Stimulated activated CD4-positive, alpha-beta T cell treated with anti-CD3 and anti-CD28 coated beads, Interleukin-2, amount 100 ng/mL, for 4 hours (primary cell): ENCODE data around the gene NIT2.
"Not testable (repeated sequence)": the region's sequence is repeated elsewhere in the genome, so short reads cannot be mapped to it uniquely, and the experiment has no call there.

ENCODE experiments used
- DNase-seq: peaks from one replicate; pipeline ENCODE4 v3.0.0-alpha.2; 2020; ENCODE audit warnings: low read depth

Gene NIT2

GRCh38 chr3:100338911-100339310, 4.4 kb downstream of the NIT2 start:
- DNase-seq: no peak

GRCh38 chr3:100339786-100340185, 5.2 kb downstream of the NIT2 start:
- DNase-seq: no peak

GRCh38 chr3:100340527-100340926, 6.0 kb downstream of the NIT2 start:
- DNase-seq: no peak

GRCh38 chr3:100348727-100349126, 14.2 kb downstream of the NIT2 start:
- no peak for DNase-seq

- DNase-seq: not testable (repeated sequence)
Observed at GRCh38 chr3:100351770-100352169, 17.2 kb downstream of the NIT2 start.

- no peak for DNase-seq
Observed at GRCh38 chr3:100352296-100353231, 18.0 kb downstream of the NIT2 start.

- DNase-seq: no peak
Observed at GRCh38 chr3:100354850-100355249, 20.3 kb downstream of the NIT2 start.

GRCh38 chr3:100358413-100358812, 23.9 kb downstream of the NIT2 start:
- DNase-seq: no peak

GRCh38 chr3:100359035-100359434, 24.5 kb downstream of the NIT2 start:
- no peak for DNase-seq

GRCh38 chr3:100360757-100361496, 26.4 kb downstream of the NIT2 start:
- DNase-seq: no peak

- DNase-seq: no peak
Observed at GRCh38 chr3:100361897-100362296, 27.3 kb downstream of the NIT2 start.

- no peak for DNase-seq
Observed at GRCh38 chr3:100364421-100364820, 29.9 kb downstream of the NIT2 start.

GRCh38 chr3:100366424-100366823, 31.9 kb downstream of the NIT2 start:
- no peak for DNase-seq

- DNase-seq: no peak
Observed at GRCh38 chr3:100368441-100368840, 33.9 kb downstream of the NIT2 start.

GRCh38 chr3:100370756-100371155, 36.2 kb downstream of the NIT2 start:
- DNase-seq: no peak

GRCh38 chr3:100374521-100374920, 40.0 kb downstream of the NIT2 start:
- DNase-seq: no peak

GRCh38 chr3:100376301-100376700, 41.7 kb downstream of the NIT2 start:
- DNase-seq: no peak

GRCh38 chr3:100384733-100385525, 50.4 kb downstream of the NIT2 start:
- no peak for DNase-seq

GRCh38 chr3:100386437-100387074, 52.0 kb downstream of the NIT2 start:
- no peak for DNase-seq

GRCh38 chr3:100389025-100389424, 54.5 kb downstream of the NIT2 start:
- no peak for DNase-seq

GRCh38 chr3:100395679-100396431, 61.3 kb downstream of the NIT2 start:
- DNase-seq: no peak
